SU-DHL-6 (cell line): ENCODE measurements around the gene WNT16.

Source experiments
- H2AFZ ChIP-seq: fragments of 200-600 bp; sonication (generic); 2 replicates; pipeline ENCODE4 v1.6.1; 2014; ENCODE audit warnings: low read depth, mild to moderate bottlenecking, moderate library complexity, mixed read lengths, antibody characterized with exemption, low read length; ENCODE audit not compliant: severe bottlenecking
- H3F3A ChIP-seq: fragments of 200-600 bp; shearing (Covaris generic); 2 replicates; pipeline ENCODE4 v1.6.0; 2016; ENCODE audit warnings: antibody characterized with exemption, mild to moderate bottlenecking; ENCODE audit not compliant: insufficient read depth
- H3K27ac ChIP-seq: fragments of 200-600 bp; sonication (generic); 2 replicates; pipeline ENCODE4 v1.5.1; 2016; ENCODE audit warnings: low read depth, mild to moderate bottlenecking, low read length, moderate library complexity, mixed read lengths
- H3K27me3 ChIP-seq: fragments of 200-600 bp; sonication (generic), shearing (Covaris generic); 2 replicates; pipeline ENCODE4 v1.6.0; 2014; ENCODE audit warnings: mild to moderate bottlenecking, low read length
- H3K36me3 ChIP-seq: fragments of 200-600 bp; sonication (generic); 2 replicates; pipeline ENCODE4 v1.6.1; 2014; ENCODE audit warnings: mild to moderate bottlenecking, low read length, mixed read lengths
- H3K4me2 ChIP-seq: fragments of 300-600, 200-600 bp; shearing (Covaris generic), sonication (generic); 2 replicates; pipeline ENCODE4 v1.6.0; 2014; ENCODE audit warnings: low read length, low read depth, mild to moderate bottlenecking; ENCODE audit not compliant: poor library complexity, severe bottlenecking
- H3K4me3 ChIP-seq: fragments of 200-600 bp; sonication (generic); 2 replicates; pipeline ENCODE4 v1.5.1; 2014; ENCODE audit warnings: antibody characterized with exemption, low read length, mild to moderate bottlenecking, mixed read lengths; ENCODE audit not compliant: insufficient read depth, poor library complexity, severe bottlenecking
- H3K79me2 ChIP-seq: fragments of 200-600 bp; sonication (generic); 2 replicates; pipeline ENCODE4 v1.6.1; 2014; ENCODE audit warnings: mild to moderate bottlenecking, low read length, moderate library complexity; ENCODE audit not compliant: insufficient read depth
- H3K9ac ChIP-seq: fragments of 200-600 bp; sonication (generic); 2 replicates; pipeline ENCODE4 v1.7.0; 2014; ENCODE audit warnings: mild to moderate bottlenecking, low read length
- H3K9me2 ChIP-seq: fragments of 200-600 bp; sonication (generic); replicated peaks from 2 replicates; pipeline ENCODE4 v1.6.1; 2014; ENCODE audit warnings: low read length; ENCODE audit not compliant: insufficient read depth
- H3K9me3 ChIP-seq: fragments of 200-600 bp; sonication (generic); 2 replicates; pipeline ENCODE4 v1.6.1; 2014; ENCODE audit warnings: low read length, mixed read lengths; ENCODE audit not compliant: insufficient read depth
- H4K20me1 ChIP-seq: fragments of 200-600 bp; sonication (generic); 2 replicates; pipeline ENCODE4 v1.6.1; 2014; ENCODE audit warnings: low read depth, mild to moderate bottlenecking, antibody characterized with exemption, low read length, moderate library complexity, mixed read lengths
- CTCF ChIP-seq: fragments of 200-600 bp; sonication (generic); IDR thresholded peaks from one replicate; pipeline ENCODE4 v1.5.1; 2017; ENCODE audit warnings: antibody characterized with exemption, mild to moderate bottlenecking, low read length, moderate library complexity; ENCODE audit not compliant: insufficient read depth, poor library complexity, severe bottlenecking
- EZH2phosphoT487 ChIP-seq: fragments of 200-600 bp; sonication (generic), shearing (Covaris generic); conservative IDR thresholded peaks from 2 replicates; pipeline ENCODE4 v1.6.1; 2018; ENCODE audit warnings: mild to moderate bottlenecking, antibody characterized with exemption, low read length, moderate library complexity, mixed read lengths

Gene WNT16

GRCh38 chr7:121360564-121360963 is 31.8 kb downstream of the WNT16 start:
- no peaks in the 10 kb centered on the region for H3F3A ChIP-seq
- TF ChIP-seq EZH2phosphoT487, result no peak
- no peak for TF ChIP-seq CTCF
- no peaks in the 10 kb centered on the region for H4K20me1 ChIP-seq
- H3K4me2 ChIP-seq, result no peak overlapping the region
- peaks cover under 1% of the 10 kb centered on the region; the same call in 1 of the 2 replicates for H3K79me2 ChIP-seq
- H3K27me3 ChIP-seq, result no peaks in the 10 kb centered on the region
- H3K36me3 ChIP-seq, result peaks cover 39% of the 10 kb centered on the region
- H3K27ac ChIP-seq, result no peak overlapping the region
- H3K9me2 ChIP-seq, result no peaks in the 10 kb centered on the region
- H3K4me3 ChIP-seq, result no peak overlapping the region
- no peak overlapping the region for H2AFZ ChIP-seq
- no peaks in the 10 kb centered on the region for H3K9me3 ChIP-seq
- H3K9ac ChIP-seq, result no peak overlapping the region

- H3F3A ChIP-seq, result peaks cover 35% of the 10 kb centered on the region
- H3K9ac ChIP-seq, result no peak overlapping the region
- no peak overlapping the region for H3K4me3 ChIP-seq
- TF ChIP-seq CTCF (peak; percentile 61), EZH2phosphoT487 (no peak)
- H3K36me3 ChIP-seq, result peaks cover 24% of the 10 kb centered on the region; the same call in 1 of the 2 replicates
- H3K9me2 ChIP-seq, result no peaks in the 10 kb centered on the region
- H3K27ac ChIP-seq, result peak overlapping the region; percentile 52; the same call in 1 of the 2 replicates
- no peaks in the 10 kb centered on the region for H4K20me1 ChIP-seq
- peaks cover 8% of the 10 kb centered on the region; the same call in 1 of the 2 replicates for H3K79me2 ChIP-seq
- no peak overlapping the region for H2AFZ ChIP-seq
- peak overlapping the region; percentile 2 for H3K4me2 ChIP-seq
- no peaks in the 10 kb centered on the region for H3K27me3 ChIP-seq
- no peaks in the 10 kb centered on the region for H3K9me3 ChIP-seq
These were observed 38.1 kb downstream of the WNT16 start for GRCh38 chr7:121366852-121367431.

- no peaks in the 10 kb centered on the region for H3K9me2 ChIP-seq
- peaks cover 48% of the 10 kb centered on the region for H3F3A ChIP-seq
- H3K36me3 ChIP-seq, result peaks cover 22% of the 10 kb centered on the region
- H3K27ac ChIP-seq, result peak overlapping the region; percentile 83
- TF ChIP-seq EZH2phosphoT487 (no peak), CTCF (no peak)
- peak overlapping the region; percentile 77 for H3K4me2 ChIP-seq
- H3K9ac ChIP-seq, result peak overlapping the region; percentile 29
- H3K79me2 ChIP-seq, result peaks cover 8% of the 10 kb centered on the region; the same call in 1 of the 2 replicates
- H4K20me1 ChIP-seq, result no peaks in the 10 kb centered on the region
- H2AFZ ChIP-seq, result no peak overlapping the region
- no peaks in the 10 kb centered on the region for H3K9me3 ChIP-seq
- no peaks in the 10 kb centered on the region for H3K27me3 ChIP-seq
- peak overlapping the region; percentile 20 for H3K4me3 ChIP-seq
These were observed 40.7 kb downstream of the WNT16 start for GRCh38 chr7:121369462-121369861.
